Adrenal gland (tissue), 12 donors: Measurements from ENCODE around the gene BMPR1B. TPM values are rescaled to one million over a fixed set of nuclear protein-coding genes. Genes with fewer than 3 reads are reported as not detected.

Experiments
- DNase-seq, 7 donors: peaks; one replicate each; pipeline ENCODE4 v3.0.0-alpha.2; 2019 to 2020
- H3K27ac ChIP-seq, 5 donors: fragments of 200-600 bp; sonication (generic) in 4 of 5; 1 replicate in 3 of 5; 2 replicates in 2 of 5; pipeline versions ENCODE4 v1.5.1 to v1.8.0; 2016 to 2020; ENCODE audit warnings: mild to moderate bottlenecking in 1 of 5
- H3K27me3 ChIP-seq: fragments of 200-600 bp; 2 replicates; pipeline ENCODE4 v1.8.0; 2021
- H3K36me3 ChIP-seq, 2 donors: fragments of 200-600 bp; replicated peaks in 1 of 2; 1 replicate in 1 of 2; 2 replicates in 1 of 2; pipeline versions ENCODE4 v1.5.1 to v1.8.0; 2018 to 2022
- H3K4me1 ChIP-seq, 2 donors: fragments of 200-600 bp; replicated peaks in 1 of 2; 1 replicate in 1 of 2; 2 replicates in 1 of 2; pipeline versions ENCODE4 v1.5.1 to v1.8.0; 2018 to 2021
- H3K4me3 ChIP-seq, 4 donors: fragments of 200-600 bp; sonication (generic) in 3 of 4; one replicate each; pipeline ENCODE4 v1.5.1; 2016 to 2018
- H3K9me3 ChIP-seq, 3 donors: fragments of 200-600 bp; sonication (generic) in 1 of 3; replicated peaks in 1 of 3; 1 replicate in 2 of 3; 2 replicates in 1 of 3; pipeline versions ENCODE4 v1.5.1 to v1.8.0; 2016 to 2021
- POLR2A ChIP-seq, 2 donors: fragments of 450-650 bp; IDR thresholded peaks; one replicate each; pipeline ENCODE4 v1.6.1; 2017; ENCODE audit warnings: antibody characterized with exemption in 2 of 2, mild to moderate bottlenecking in 2 of 2, moderate library complexity in 1 of 2
- WGBS, 4 donors: extraction: QIAGEN DNeasy Blood & Tissue Kit in 2 of 4; methylation state at CpG; one replicate each; pipeline versions ENCODE4 v1.1.5 to v1.1.7; 2013 to 2017; 5-methylcytosine and 5-hydroxymethylcytosine counted together
- intact Hi-C, 2 donors: fragments of 100-400 bp; cut with DNase I; formaldehyde crosslinking; loops; one replicate each; pipeline versions ENCODE4 v1.14.1 to v1.15.0; 2022 to 2023
- polyA plus RNA-seq, 3 donors: library from polyadenylated mRNA; stranded (reverse); fragments of 200-250 nt in 2 of 3; fragments of 350-450 nt in 1 of 3; fragmentation: Illumina TruSeq in 1 of 3; extraction: RNeasy Lipid Tissue Mini Kit (QIAGEN cat#74804) in 1 of 3; gene quantifications; one replicate each; pipeline ENCODE4 v1.2.3, GENCODE V29; 2013 to 2014
- total RNA-seq, 9 donors: library from RNA; depleted of rRNA in 4 of 9; stranded (reverse); fragments of >200 nt in 4 of 9; fragments of 120-200 nt in 1 of 9; fragmentation: NEBNext Ultra II Directional in 1 of 9; extraction: Animal tissue kit (Norgen Biotek cat#: 25700) in 1 of 9; gene quantifications; one replicate each; pipeline versions ENCODE4 v1.1.0 to v1.2.4, GENCODE V29; 2013 to 2023
- TF ChIP-seq, protein P1 (sequence below), 6 experiments: fragments of 450-650 bp in 4 of 6; fragments of 200-600 bp in 2 of 6; sonication (generic) in 1 of 6; IDR thresholded peaks; 1 replicate in 5 of 6; 2 replicates in 1 of 6; pipeline versions ENCODE4 v1.5.1 to v1.8.0; 2016 to 2021; ENCODE audit warnings: antibody characterized with exemption in 6 of 6, mild to moderate bottlenecking in 2 of 6, moderate library complexity in 1 of 6
- donor health status: healthy with polysubstance abuse.
- donor health status: Bipolar disorder and iron deficiency.
- donor health status: DM: yes; HTN: yes; CAD: no.
- donor health status: DM: no; HTN: no; CAD: no.
- donor health status: DM: no; HTN: no; CAD: no.
- donor health status: DM: yes; HTN: yes; CAD: no.

Gene BMPR1B
- total and polyA plus RNA-seq, 12 donors, result 0.94 to 22.2 (median 6.2) TPM

DNA sequence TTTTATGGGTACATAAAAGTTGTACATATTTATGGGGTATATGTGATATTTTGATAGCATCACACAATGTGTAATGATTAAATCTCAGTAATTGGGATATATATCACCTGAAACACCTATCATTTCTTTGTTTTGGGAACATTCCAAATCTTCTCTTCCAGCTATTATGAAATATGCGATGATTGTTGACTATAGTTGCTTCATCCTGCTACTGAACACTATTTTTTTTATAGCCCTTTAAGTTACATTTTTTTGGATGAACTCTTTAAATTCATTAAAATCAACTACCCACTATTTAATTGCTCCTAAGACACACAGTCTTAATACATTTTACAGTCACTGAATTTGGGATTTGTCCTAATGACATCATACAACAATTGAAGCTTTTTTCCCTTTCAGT is 212.9 kb downstream of the BMPR1B start:
- intact Hi-C loops, result no loop called here
- DNase-seq, result no peak
- Histone ChIP-seq H3K4me1 (no peaks in the 10 kb centered on the region), H3K27me3 (no peaks in the 10 kb centered on the region), H3K4me3 (no peak overlapping the region), H3K36me3 (no peaks in the 10 kb centered on the region), H3K27ac (no peak overlapping the region), H3K9me3 (no peaks in the 10 kb centered on the region)
- no peak for TF ChIP-seq POLR2A (IDR thresholded peaks at IDR 0.05)
- TF ChIP-seq, protein P1, sequence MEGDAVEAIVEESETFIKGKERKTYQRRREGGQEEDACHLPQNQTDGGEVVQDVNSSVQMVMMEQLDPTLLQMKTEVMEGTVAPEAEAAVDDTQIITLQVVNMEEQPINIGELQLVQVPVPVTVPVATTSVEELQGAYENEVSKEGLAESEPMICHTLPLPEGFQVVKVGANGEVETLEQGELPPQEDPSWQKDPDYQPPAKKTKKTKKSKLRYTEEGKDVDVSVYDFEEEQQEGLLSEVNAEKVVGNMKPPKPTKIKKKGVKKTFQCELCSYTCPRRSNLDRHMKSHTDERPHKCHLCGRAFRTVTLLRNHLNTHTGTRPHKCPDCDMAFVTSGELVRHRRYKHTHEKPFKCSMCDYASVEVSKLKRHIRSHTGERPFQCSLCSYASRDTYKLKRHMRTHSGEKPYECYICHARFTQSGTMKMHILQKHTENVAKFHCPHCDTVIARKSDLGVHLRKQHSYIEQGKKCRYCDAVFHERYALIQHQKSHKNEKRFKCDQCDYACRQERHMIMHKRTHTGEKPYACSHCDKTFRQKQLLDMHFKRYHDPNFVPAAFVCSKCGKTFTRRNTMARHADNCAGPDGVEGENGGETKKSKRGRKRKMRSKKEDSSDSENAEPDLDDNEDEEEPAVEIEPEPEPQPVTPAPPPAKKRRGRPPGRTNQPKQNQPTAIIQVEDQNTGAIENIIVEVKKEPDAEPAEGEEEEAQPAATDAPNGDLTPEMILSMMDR (IDR thresholded peaks at IDR 0.05), result no peak
- WGBS, 4 donors, result 43 to 62% (median 47%) methylated on average over 1 of the region's 1 CpG

DNA sequence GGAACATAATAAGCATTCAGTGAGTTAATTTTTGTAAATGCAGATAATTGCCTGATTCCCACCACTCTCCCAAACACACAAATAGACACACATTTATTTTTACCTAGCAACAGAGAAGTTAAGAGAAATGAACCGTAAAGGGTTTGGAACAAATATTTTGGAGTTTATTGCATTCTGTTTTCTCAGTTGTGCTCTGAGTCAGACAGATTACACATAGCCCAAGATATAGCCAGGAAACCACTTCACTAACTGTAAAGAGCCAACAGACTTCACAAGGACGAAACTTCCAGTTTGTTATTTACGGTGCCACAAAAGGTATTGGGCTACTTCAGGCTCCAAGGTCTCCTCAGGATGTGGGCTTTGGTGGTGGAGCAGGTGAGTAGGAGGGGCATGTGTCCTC is 217.0 kb downstream of the BMPR1B start:
- DNase-seq, result no peak
- no peak overlapping the region for H3K27ac ChIP-seq
- H3K4me1 ChIP-seq, result no peaks in the 10 kb centered on the region
- H3K27me3 ChIP-seq, result no peaks in the 10 kb centered on the region
- intact Hi-C loops, result no loop called here
- no peaks in the 10 kb centered on the region for H3K36me3 ChIP-seq
- H3K4me3 ChIP-seq, result no peak overlapping the region
- WGBS, 4 donors, result 52 to 62% (median 58%) methylated on average over 3 of the region's 3 CpGs
- TF ChIP-seq, protein P1 (IDR thresholded peaks at IDR 0.05), result no peak
- TF ChIP-seq POLR2A (IDR thresholded peaks at IDR 0.05), result no peak
- H3K9me3 ChIP-seq, result no peaks in the 10 kb centered on the region

DNA sequence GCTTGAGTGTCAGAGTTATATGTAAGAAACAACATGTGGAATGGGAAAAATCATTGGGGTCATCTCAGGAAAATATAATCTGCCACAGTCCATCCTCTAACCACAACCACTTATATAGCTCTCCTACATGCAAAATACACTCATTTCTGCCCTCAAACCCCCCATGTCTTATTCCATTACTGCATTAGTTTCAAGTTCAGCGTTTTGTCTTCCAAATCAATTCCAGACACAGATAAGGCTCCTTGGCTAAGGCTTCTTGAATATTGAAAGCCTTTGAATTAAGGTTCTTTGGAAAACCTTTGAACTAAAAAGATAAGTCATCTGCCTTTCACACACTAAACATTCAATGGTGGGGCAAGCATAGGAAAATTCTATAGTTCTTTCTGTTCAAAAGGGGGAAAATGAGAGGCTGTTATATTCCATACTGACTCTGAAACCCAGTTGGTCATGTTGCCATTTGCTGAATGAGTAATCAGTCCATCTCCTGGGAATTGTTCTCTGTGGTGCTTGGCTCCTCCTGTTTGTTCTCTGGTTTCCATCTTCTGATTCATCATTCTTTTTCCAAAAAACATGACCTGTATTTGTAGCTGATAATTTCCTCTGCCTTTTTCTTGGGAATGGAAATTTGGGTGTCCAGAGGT is 218.7 kb downstream of the BMPR1B start:
- Histone ChIP-seq H3K9me3 (no peaks in the 10 kb centered on the region), H3K27me3 (no peaks in the 10 kb centered on the region), H3K4me1 (no peaks in the 10 kb centered on the region), H3K27ac (no peak overlapping the region), H3K4me3 (no peak overlapping the region), H3K36me3 (no peaks in the 10 kb centered on the region)
- intact Hi-C loops, result no loop called here
- no peak for DNase-seq
- 52 to 74% (median 69%) methylated on average over 1 of the region's 1 CpG for WGBS, 4 donors
- no peak for TF ChIP-seq POLR2A (IDR thresholded peaks at IDR 0.05)
- TF ChIP-seq, protein P1 (IDR thresholded peaks at IDR 0.05), result no peak

DNA sequence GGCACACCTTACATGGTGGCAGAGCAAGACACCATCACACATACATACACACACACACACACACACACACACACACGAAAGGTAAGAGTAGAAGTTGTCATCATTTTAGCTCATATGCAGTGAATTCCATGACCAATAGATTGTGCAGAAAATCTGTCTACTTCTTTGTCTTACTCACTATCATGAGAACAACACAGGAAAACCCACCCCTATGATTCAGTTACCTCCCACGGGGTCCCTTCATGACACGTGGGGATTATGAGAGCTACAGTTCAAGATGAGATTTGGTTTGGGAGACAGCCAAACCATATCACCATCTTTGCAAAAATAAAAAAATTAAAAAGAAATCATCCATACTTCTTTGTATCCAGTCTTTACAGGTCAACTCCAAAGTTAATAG is 221.1 kb downstream of the BMPR1B start:
- no peaks in the 10 kb centered on the region for H3K4me1 ChIP-seq
- H3K36me3 ChIP-seq, result no peaks in the 10 kb centered on the region
- no peak overlapping the region for H3K4me3 ChIP-seq
- 66 to 83% (median 72%) methylated on average over 3 of the region's 3 CpGs for WGBS, 4 donors
- no peak for TF ChIP-seq POLR2A (IDR thresholded peaks at IDR 0.05)
- TF ChIP-seq, protein P1 (IDR thresholded peaks at IDR 0.05), result no peak
- no peak overlapping the region for H3K27ac ChIP-seq
- intact Hi-C loops, result no loop called here
- no peak for DNase-seq
- no peaks in the 10 kb centered on the region for H3K9me3 ChIP-seq
- H3K27me3 ChIP-seq, result no peaks in the 10 kb centered on the region
